HepG2 (cell line): ENCODE results near the gene XPO5. TPM values are rescaled to one million over a fixed set of nuclear protein-coding genes. Genes with fewer than 3 reads are reported as not detected.

ENCODE experiments used
- AGO2 ChIP-seq: fragments of 200-400 bp; formaldehyde crosslinking; optimal IDR thresholded peaks from 2 replicates; pipeline ENCODE3; 2017; ENCODE audit warnings: mild to moderate bottlenecking, low read depth, low read length, moderate library complexity
- ATF7 ChIP-seq, 2 experiments: fragments of 450-650 bp in 1 of 2; sonication (generic) in 1 of 2; formaldehyde crosslinking in 1 of 2; IDR thresholded peaks; 2 replicates each; pipeline versions ENCODE4 v1.4.0 to v1.6.1; 2016 to 2020; ENCODE audit warnings: antibody characterized with exemption in 1 of 2, mild to moderate bottlenecking in 1 of 2, missing genetic modification reagents in 1 of 2
- HMGXB3 ChIP-seq: sonication (generic); formaldehyde crosslinking; IDR thresholded peaks from 2 replicates; pipeline ENCODE4 v1.4.0; 2020; ENCODE audit warnings: missing genetic modification reagents, borderline replicate concordance
- HNF4G ChIP-seq, 2 experiments: sonication (generic) in 1 of 2; formaldehyde crosslinking in 1 of 2; IDR thresholded peaks; 2 replicates each; pipeline versions ENCODE4 v1.4.0 to v1.6.1; 2011 to 2020; ENCODE audit warnings: borderline replicate concordance in 2 of 2, low read depth in 2 of 2, mild to moderate bottlenecking in 2 of 2, low read length in 1 of 2, missing genetic modification reagents in 1 of 2, moderate library complexity in 1 of 2
- IKZF5 ChIP-seq: IDR thresholded peaks from 2 replicates; pipeline ENCODE4 v1.6.1; 2018; ENCODE audit warnings: missing genetic modification reagents, mild to moderate bottlenecking, missing compliant biosample characterization
- MLX ChIP-seq: IDR thresholded peaks from 2 replicates; pipeline ENCODE4 v1.6.1; 2016
- NCOR1 ChIP-seq: fragments of 200-600 bp; sonication (generic); IDR thresholded peaks from 2 replicates; pipeline ENCODE4 v1.7.0; 2017; ENCODE audit warnings: antibody characterized with exemption, low read length, borderline replicate concordance
- ONECUT2 ChIP-seq: sonication (generic); formaldehyde crosslinking; IDR thresholded peaks from 2 replicates; pipeline ENCODE4 v1.4.0; 2020; ENCODE audit warnings: missing genetic modification reagents
- SOX13 ChIP-seq, 3 experiments: fragments of 450-650 bp in 1 of 3; sonication (generic) in 1 of 3; formaldehyde crosslinking in 1 of 3; IDR thresholded peaks in 2 of 3; conservative IDR thresholded peaks in 1 of 3; 2 replicates each; pipeline versions ENCODE4 v1.5.0 to v1.6.1; 2016 to 2020; ENCODE audit warnings: antibody characterized with exemption in 1 of 3, mild to moderate bottlenecking in 1 of 3, missing compliant biosample characterization in 1 of 3, missing genetic modification reagents in 1 of 3, moderate library complexity in 1 of 3
- SP140L ChIP-seq: sonication (generic); formaldehyde crosslinking; IDR thresholded peaks from 2 replicates; pipeline ENCODE4 v1.4.0; 2020; ENCODE audit warnings: missing genetic modification reagents, borderline replicate concordance
- ZNF317 ChIP-seq: sonication (generic); formaldehyde crosslinking; IDR thresholded peaks from 2 replicates; pipeline ENCODE4 v1.5.0; 2020; ENCODE audit warnings: mild to moderate bottlenecking, missing genetic modification reagents
- ZNF547 ChIP-seq: sonication (generic); formaldehyde crosslinking; IDR thresholded peaks from 2 replicates; pipeline ENCODE4 v1.5.1; 2020; ENCODE audit warnings: mild to moderate bottlenecking, missing genetic modification reagents
- ZNF570 ChIP-seq: sonication (generic); formaldehyde crosslinking; IDR thresholded peaks from 2 replicates; pipeline ENCODE4 v1.4.0; 2020; ENCODE audit warnings: mild to moderate bottlenecking, missing genetic modification reagents, borderline replicate concordance
- ZNF652 ChIP-seq: IDR thresholded peaks from 2 replicates; pipeline ENCODE4 v1.6.1; 2016; ENCODE audit warnings: low read depth, borderline replicate concordance
- ZNF746 ChIP-seq: sonication (generic); formaldehyde crosslinking; IDR thresholded peaks from 2 replicates; pipeline ENCODE4 v1.8.0; 2022; ENCODE audit warnings: mild to moderate bottlenecking, missing genetic modification reagents
- ZNF788 ChIP-seq: sonication (generic); formaldehyde crosslinking; IDR thresholded peaks from 2 replicates; pipeline ENCODE4 v1.5.0; 2020; ENCODE audit warnings: mild to moderate bottlenecking, missing genetic modification reagents, borderline replicate concordance
- polyA plus RNA-seq, 8 experiments: library from polyadenylated mRNA; depleted of rRNA in 3 of 8; stranded (reverse) in 7 of 8; unstranded in 1 of 8; fragments of >200 nt; fragmentation: Illumina TruSeq in 4 of 8; extraction: Trizol in 4 of 8; gene quantifications; 2 replicates each; pipeline versions ENCODE4 v1.2.1 to v1.2.3, GENCODE V29; 2011 to 2016; ENCODE audit warnings: low read depth in 4 of 8, missing spikeins in 1 of 8, mixed read lengths in 1 of 8; ENCODE audit not compliant: insufficient read depth in 1 of 8
- total RNA-seq, 5 experiments: library from RNA; depleted of rRNA; stranded (reverse); fragments of >200 nt; fragmentation: Illumina TruSeq; extraction: Trizol; gene quantifications; 2 replicates each; pipeline ENCODE4 v1.2.3, GENCODE V29; 2016; ENCODE audit warnings: low read depth in 1 of 5

The XPO5 gene
- total and polyA plus RNA-seq, 2 of the 13 experiments (the other 11 are each of a cell fraction or from before 2014, with no cell fraction given), result 52.2 to 68.0 TPM

GRCh38 chr6:43509984-43510826 lies 65.6 kb downstream of the XPO5 start, which contains the start of gene LRRC73 (continued):
- no peak for TF ChIP-seq HMGXB3 (CRISPR knock-in tag)
- no peak for TF ChIP-seq SP140L
- peak; percentile 99 for TF ChIP-seq AGO2
- TF ChIP-seq ZNF547 (CRISPR knock-in tag), result no peak; the same call in 1 of the 2 replicates
- TF ChIP-seq ZNF652 (CRISPR knock-in tag), result no peak
- TF ChIP-seq ZNF317, result no peak
- TF ChIP-seq SOX13 (IDR thresholded peaks at IDR 0.05), result no peak
- TF ChIP-seq SOX13 (CRISPR knock-in tag; conservative IDR thresholded peaks at IDR 0.05 in 1 of 2, IDR thresholded peaks at IDR 0.05 in 1 of 2), result no peak
- TF ChIP-seq NCOR1, result no peak
- TF ChIP-seq IKZF5 (CRISPR knock-in tag), result 0 out of 2 replicates have a peak, but pooled peaks have one; percentile 38
- TF ChIP-seq ATF7 (IDR thresholded peaks at IDR 0.05), result no peak
- 0 out of 2 replicates have a peak, but pooled peaks have one; percentile 72 for TF ChIP-seq ATF7 (CRISPR knock-in tag; IDR thresholded peaks at IDR 0.05)
- TF ChIP-seq MLX (CRISPR knock-in tag), result no peak
- TF ChIP-seq ZNF788 (CRISPR knock-in tag), result peak; percentile 83; the same call in 1 of the 2 replicates
- TF ChIP-seq ONECUT2, result no peak
- TF ChIP-seq ZNF746 (CRISPR knock-in tag), result no peak
- TF ChIP-seq ZNF570 (CRISPR knock-in tag), result no peak
- no peak for TF ChIP-seq HNF4G (IDR thresholded peaks at IDR 0.05; ENCODE audit: borderline replicate concordance, low read depth, low read length)
- 0 out of 2 replicates have a peak, but pooled peaks have one; percentile 36 for TF ChIP-seq HNF4G (CRISPR knock-in tag; IDR thresholded peaks at IDR 0.05; ENCODE audit: borderline replicate concordance, low read depth)
